GM12873 (cell line): ENCODE measurements around the gene P2RY12.
A peak's percentile ranks its signal among the peaks of the same experiment; 100 is the strongest.

ENCODE experiments used
- CTCF ChIP-seq: IDR thresholded peaks from 2 replicates; pipeline ENCODE4 v1.5.1; 2012; ENCODE audit warnings: low read depth, mild to moderate bottlenecking, moderate library complexity, low read length, control low read depth; ENCODE audit not compliant: insufficient read depth; ENCODE audit errors: missing control alignments

Gene P2RY12

GRCh38 chr3:151423091-151423490 is 38.5 kb upstream of the P2RY12 start:
- TF ChIP-seq CTCF, result no peak

GRCh38 chr3:151421938-151422337 is 37.4 kb upstream of the P2RY12 start:
- peak; percentile 25 for TF ChIP-seq CTCF

GRCh38 chr3:151419806-151420205 is 35.3 kb upstream of the P2RY12 start:
- no peak for TF ChIP-seq CTCF

GRCh38 chr3:151415289-151415688 is 30.7 kb upstream of the P2RY12 start:
- TF ChIP-seq CTCF, result no peak

- TF ChIP-seq CTCF, result peak; percentile 31
Observed at GRCh38 chr3:151412989-151413388, 28.4 kb upstream of the P2RY12 start.

GRCh38 chr3:151410891-151411559 is 26.5 kb upstream of the P2RY12 start:
- TF ChIP-seq CTCF, result no peak

GRCh38 chr3:151407928-151408327 is 23.4 kb upstream of the P2RY12 start:
- no peak for TF ChIP-seq CTCF
